Subcutaneous adipose tissue (tissue), 4 donors: ENCODE data around the gene NHERF2. TPM values are rescaled to one million over a fixed set of nuclear protein-coding genes. Genes with fewer than 3 reads are reported as not detected.

ENCODE experiments used
- CTCF ChIP-seq: fragments of 450-650 bp; IDR thresholded peaks from one replicate; pipeline ENCODE4 v1.5.1; 2016; ENCODE audit warnings: low read depth, mild to moderate bottlenecking, control low read depth, antibody characterized with exemption, moderate library complexity
- total RNA-seq, 4 donors: library from RNA; depleted of rRNA; stranded (reverse); fragments of >200 nt; gene quantifications; one replicate each; pipeline ENCODE4 v1.1.0, GENCODE V29; 2016

NHERF2 gene
- total RNA-seq, 4 donors from 2014 or later, result 15.1 to 140 (median 48.9) TPM

- no peak for TF ChIP-seq CTCF
Observed at GRCh38 chr16:2076072-2076865, 49.6 kb downstream of the NHERF2 start.

GRCh38 chr16:2077016-2077415, 50.3 kb downstream of the NHERF2 start:
- no peak for TF ChIP-seq CTCF

GRCh38 chr16:2077696-2078095, 51.0 kb downstream of the NHERF2 start:
- TF ChIP-seq CTCF, result no peak

GRCh38 chr16:2078096-2078495, 51.4 kb downstream of the NHERF2 start:
- TF ChIP-seq CTCF, result no peak

GRCh38 chr16:2078691-2079090, 52.0 kb downstream of the NHERF2 start:
- no peak for TF ChIP-seq CTCF

- TF ChIP-seq CTCF, result no peak
Observed at GRCh38 chr16:2079311-2079800, 52.7 kb downstream of the NHERF2 start.

GRCh38 chr16:2079991-2080390, 53.3 kb downstream of the NHERF2 start:
- TF ChIP-seq CTCF, result no peak
